Sigmoid colon (tissue), 4 donors: ENCODE measurements around the gene CAMTA1.
"Not testable (repeated sequence)": the region's sequence is repeated elsewhere in the genome, so short reads cannot be mapped to it uniquely, and the experiment has no call there.

Experiments used
- POLR2A ChIP-seq, 2 donors: fragments of 450-650 bp; IDR thresholded peaks; one replicate each; pipeline ENCODE4 v1.6.1; 2016; ENCODE audit warnings: antibody characterized with exemption in 2 of 2, mild to moderate bottlenecking in 2 of 2, moderate library complexity in 2 of 2
- POLR2AphosphoS5 ChIP-seq, 4 donors: sonication (generic); formaldehyde crosslinking; IDR thresholded peaks; one replicate each; pipeline ENCODE4 v1.6.1; 2017; ENCODE audit warnings: antibody characterized with exemption in 4 of 4
- TF ChIP-seq, protein P1 (sequence below), 4 experiments: fragments of 450-650 bp in 3 of 4; fragments of 200-600 bp in 1 of 4; IDR thresholded peaks; one replicate each; pipeline ENCODE4 v1.5.1; 2016 to 2019; ENCODE audit warnings: antibody characterized with exemption in 4 of 4, mild to moderate bottlenecking in 3 of 4, moderate library complexity in 2 of 4

DNA sequence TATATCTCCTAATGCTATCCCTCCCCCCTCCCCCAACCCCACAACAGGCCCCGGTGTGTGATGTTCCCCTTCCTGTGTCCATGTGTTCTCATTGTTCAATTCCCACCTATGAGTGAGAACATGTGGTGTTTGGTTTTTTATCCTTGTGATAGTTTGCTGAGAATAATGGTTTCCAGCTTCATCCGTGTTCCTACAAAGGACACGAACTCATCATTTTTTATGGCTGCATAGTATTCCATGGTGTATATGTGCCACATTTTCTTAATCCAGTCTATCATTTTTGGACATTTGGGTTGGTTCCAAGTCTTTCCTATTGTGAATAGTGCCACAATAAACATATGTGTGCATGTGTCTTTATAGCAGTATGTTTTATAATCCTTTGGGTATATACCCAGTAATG is 812.8 kb downstream of the CAMTA1 start:
- TF ChIP-seq, protein P1, sequence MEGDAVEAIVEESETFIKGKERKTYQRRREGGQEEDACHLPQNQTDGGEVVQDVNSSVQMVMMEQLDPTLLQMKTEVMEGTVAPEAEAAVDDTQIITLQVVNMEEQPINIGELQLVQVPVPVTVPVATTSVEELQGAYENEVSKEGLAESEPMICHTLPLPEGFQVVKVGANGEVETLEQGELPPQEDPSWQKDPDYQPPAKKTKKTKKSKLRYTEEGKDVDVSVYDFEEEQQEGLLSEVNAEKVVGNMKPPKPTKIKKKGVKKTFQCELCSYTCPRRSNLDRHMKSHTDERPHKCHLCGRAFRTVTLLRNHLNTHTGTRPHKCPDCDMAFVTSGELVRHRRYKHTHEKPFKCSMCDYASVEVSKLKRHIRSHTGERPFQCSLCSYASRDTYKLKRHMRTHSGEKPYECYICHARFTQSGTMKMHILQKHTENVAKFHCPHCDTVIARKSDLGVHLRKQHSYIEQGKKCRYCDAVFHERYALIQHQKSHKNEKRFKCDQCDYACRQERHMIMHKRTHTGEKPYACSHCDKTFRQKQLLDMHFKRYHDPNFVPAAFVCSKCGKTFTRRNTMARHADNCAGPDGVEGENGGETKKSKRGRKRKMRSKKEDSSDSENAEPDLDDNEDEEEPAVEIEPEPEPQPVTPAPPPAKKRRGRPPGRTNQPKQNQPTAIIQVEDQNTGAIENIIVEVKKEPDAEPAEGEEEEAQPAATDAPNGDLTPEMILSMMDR (IDR thresholded peaks at IDR 0.05), result not testable (repeated sequence)
- not testable (repeated sequence) for TF ChIP-seq POLR2AphosphoS5, POLR2A (IDR thresholded peaks at IDR 0.05)
